Astrocyte (in vitro differentiated cells and primary cell): ENCODE data around the gene SPRING1. TPM values are rescaled to one million over a fixed set of nuclear protein-coding genes. Genes with fewer than 3 reads are reported as not detected.

ENCODE experiments used
- DNase-seq: peaks from one replicate; pipeline ENCODE4 v3.0.0-alpha.2; 2010; ENCODE audit warnings: low read depth
- FAIRE-seq: peaks from 2 replicates; lab custom pipeline; 2011; peaks lifted over from hg19 to GRCh38; lab: Jason Lieb, UNC
- H2AFZ ChIP-seq: 2 replicates; pipeline ENCODE4 v1.6.0; 2012; ENCODE audit warnings: low read depth, low read length, inconsistent platforms
- H3K27ac ChIP-seq: 2 replicates; pipeline ENCODE4 v1.5.1; 2011; ENCODE audit warnings: low read depth, low read length, inconsistent platforms
- H3K27me3 ChIP-seq: 2 replicates; pipeline ENCODE4 v1.6.0; 2011; ENCODE audit warnings: low read length, inconsistent platforms; ENCODE audit not compliant: insufficient read depth
- H3K36me3 ChIP-seq: 2 replicates; pipeline ENCODE4 v1.5.1; 2011; ENCODE audit warnings: low read length, inconsistent platforms; ENCODE audit not compliant: insufficient read depth
- H3K4me1 ChIP-seq: 2 replicates; pipeline ENCODE4 v1.5.1; 2011; ENCODE audit warnings: low read length, inconsistent platforms; ENCODE audit not compliant: insufficient read depth
- H3K4me2 ChIP-seq: 2 replicates; pipeline ENCODE4 v1.6.0; 2012; ENCODE audit warnings: low read length, inconsistent platforms
- H3K4me3 ChIP-seq: 2 replicates; pipeline ENCODE4 v1.5.1; 2011; ENCODE audit warnings: low read depth, mild to moderate bottlenecking, low read length, inconsistent platforms; ENCODE audit not compliant: insufficient read depth
- H3K79me2 ChIP-seq: 2 replicates; pipeline ENCODE4 v1.6.0; 2012; ENCODE audit warnings: mild to moderate bottlenecking, low read length, inconsistent platforms; ENCODE audit not compliant: insufficient read depth
- H3K9ac ChIP-seq: 2 replicates; pipeline ENCODE4 v1.6.0; 2012; ENCODE audit warnings: mild to moderate bottlenecking, low read length, inconsistent platforms
- H3K9me3 ChIP-seq: 2 replicates; pipeline ENCODE4 v1.5.1; 2012; ENCODE audit warnings: low read depth, mild to moderate bottlenecking, low read length, inconsistent platforms; ENCODE audit not compliant: insufficient read depth
- H4K20me1 ChIP-seq: 2 replicates; pipeline ENCODE4 v1.6.0; 2012; ENCODE audit warnings: low read length, inconsistent platforms; ENCODE audit not compliant: insufficient read depth
- H3K27ac Mint-ChIP-seq: one replicate; pipeline ENCODE4 v1.8.0; 2021; ENCODE audit warnings: mild to moderate bottlenecking, mixed read lengths; ENCODE audit not compliant: unreplicated experiment
- H3K27me3 Mint-ChIP-seq: one replicate; pipeline ENCODE4 v1.8.0; 2021; ENCODE audit warnings: low read depth, mixed read lengths; ENCODE audit not compliant: unreplicated experiment
- H3K36me3 Mint-ChIP-seq: one replicate; pipeline ENCODE4 v1.8.0; 2021; ENCODE audit warnings: low read depth, mixed read lengths; ENCODE audit not compliant: unreplicated experiment
- H3K4me1 Mint-ChIP-seq: one replicate; pipeline ENCODE4 v1.8.0; 2021; ENCODE audit warnings: low read depth, mixed read lengths; ENCODE audit not compliant: unreplicated experiment
- H3K4me3 Mint-ChIP-seq: one replicate; pipeline ENCODE4 v1.8.0; 2021; ENCODE audit warnings: mild to moderate bottlenecking, moderate library complexity, mixed read lengths; ENCODE audit not compliant: unreplicated experiment
- H3K9me3 Mint-ChIP-seq: one replicate; pipeline ENCODE4 v1.8.0; 2021; ENCODE audit warnings: mild to moderate bottlenecking, mixed read lengths; ENCODE audit not compliant: unreplicated experiment
- CTCF ChIP-seq: IDR thresholded peaks from 2 replicates; pipeline ENCODE4 v1.5.1; 2011; ENCODE audit warnings: low read depth, mild to moderate bottlenecking, inconsistent platforms, low read length, moderate library complexity; ENCODE audit not compliant: insufficient read depth
- EZH2 ChIP-seq: IDR thresholded peaks from 2 replicates; pipeline ENCODE4 v1.6.1; 2012; ENCODE audit warnings: mild to moderate bottlenecking, low read length, inconsistent platforms; ENCODE audit not compliant: insufficient read depth
- total RNA-seq: library from RNA; stranded (reverse); gene quantifications from 2 replicates; pipeline ENCODE4 v1.2.1, GENCODE V29; 2021

SPRING1 gene
- total RNA-seq, 1 donor from 2014 or later = 54.2 TPM

- Histone ChIP-seq H3K4me2 (no peak overlapping the region), H3K27ac (no peak overlapping the region), H3K27me3 (no peaks in the 10 kb centered on the region), H3K4me3 (no peak overlapping the region), H3K79me2 (no peaks in the 10 kb centered on the region), H4K20me1 (no peaks in the 10 kb centered on the region), H3K9me3 (no peaks in the 10 kb centered on the region), H3K36me3 (no peaks in the 10 kb centered on the region), H3K4me1 (no peaks in the 10 kb centered on the region), H3K9ac (no peak overlapping the region), H2AFZ (no peak overlapping the region)
- DNase-seq (no peak), FAIRE-seq (no peak)
- no peak overlapping the region for H3K27ac Mint-ChIP-seq
- H3K36me3 Mint-ChIP-seq = peaks cover 3% of the 10 kb centered on the region
- TF ChIP-seq CTCF = no peak
- TF ChIP-seq EZH2 = no peak
- H3K4me1 Mint-ChIP-seq = no peaks in the 10 kb centered on the region
- no peak overlapping the region for H3K4me3 Mint-ChIP-seq
- no peaks in the 10 kb centered on the region for H3K27me3 Mint-ChIP-seq
- H3K9me3 Mint-ChIP-seq = no peaks in the 10 kb centered on the region
Measured at GRCh38 chr12:116750298-116750697, 12.4 kb upstream of the SPRING1 start.

- TF ChIP-seq EZH2 (no peak), CTCF (no peak)
- H3K9me3 ChIP-seq = no peaks in the 10 kb centered on the region
- Mint-ChIP-seq H3K4me3 (no peak overlapping the region), H3K27ac (no peak overlapping the region), H3K27me3 (no peaks in the 10 kb centered on the region), H3K36me3 (peaks cover 3% of the 10 kb centered on the region), H3K9me3 (no peaks in the 10 kb centered on the region), H3K4me1 (no peaks in the 10 kb centered on the region)
- no peaks in the 10 kb centered on the region for H3K27me3 ChIP-seq
- H3K36me3 ChIP-seq = no peaks in the 10 kb centered on the region
- no peak overlapping the region for H2AFZ ChIP-seq
- no peak overlapping the region for H3K4me2 ChIP-seq
- DNase-seq (no peak), FAIRE-seq (no peak)
- H3K79me2 ChIP-seq = no peaks in the 10 kb centered on the region
- H4K20me1 ChIP-seq = no peaks in the 10 kb centered on the region
- no peaks in the 10 kb centered on the region for H3K4me1 ChIP-seq
- no peak overlapping the region for H3K9ac ChIP-seq
- no peak overlapping the region for H3K4me3 ChIP-seq
- no peak overlapping the region for H3K27ac ChIP-seq
Measured at GRCh38 chr12:116749884-116750283, 12.0 kb upstream of the SPRING1 start.

- H3K27me3 Mint-ChIP-seq = no peaks in the 10 kb centered on the region
- Histone ChIP-seq H3K36me3 (no peaks in the 10 kb centered on the region), H3K9ac (no peak overlapping the region), H2AFZ (no peak overlapping the region), H3K79me2 (no peaks in the 10 kb centered on the region), H3K4me2 (no peak overlapping the region), H3K27ac (no peak overlapping the region), H4K20me1 (no peaks in the 10 kb centered on the region), H3K9me3 (no peaks in the 10 kb centered on the region), H3K4me1 (no peaks in the 10 kb centered on the region), H3K27me3 (no peaks in the 10 kb centered on the region), H3K4me3 (no peak overlapping the region)
- FAIRE-seq (no peak), DNase-seq (no peak)
- H3K27ac Mint-ChIP-seq = no peak overlapping the region
- H3K4me3 Mint-ChIP-seq = no peak overlapping the region
- no peaks in the 10 kb centered on the region for H3K9me3 Mint-ChIP-seq
- TF ChIP-seq CTCF (no peak), EZH2 (no peak)
- no peaks in the 10 kb centered on the region for H3K4me1 Mint-ChIP-seq
- peaks cover 2% of the 10 kb centered on the region for H3K36me3 Mint-ChIP-seq
Measured at GRCh38 chr12:116745554-116745953, 7.7 kb upstream of the SPRING1 start.
